Activated T-cell treated with anti-CD3 and anti-CD28 coated beads, Interleukin-2, amount 50 U/mL, for 4 hours (primary cell): ENCODE measurements around the gene EIF1AX. TPM values are rescaled to one million over a fixed set of nuclear protein-coding genes. Genes with fewer than 3 reads are reported as not detected.
"Not testable (repeated sequence)": the region's sequence is repeated elsewhere in the genome, so short reads cannot be mapped to it uniquely, and the experiment has no call there.

ENCODE experiments used
- ATAC-seq, 2 donors: fragments of 200-7000 bp; cut with Tn5 transposase; one replicate each; pipeline ENCODE4 v1.10.0; 2021
- DNase-seq: peaks from one replicate; pipeline ENCODE4 v3.0.0-alpha.2; 2020
- H3K27me3 Mint-ChIP-seq: one replicate; pipeline ENCODE4 v1.8.0; 2021; ENCODE audit warnings: low read depth, mixed read lengths
- H3K36me3 Mint-ChIP-seq: one replicate; pipeline ENCODE4 v1.8.0; 2022; ENCODE audit warnings: mixed read lengths; ENCODE audit not compliant: insufficient read depth
- H3K4me1 Mint-ChIP-seq: one replicate; pipeline ENCODE4 v1.8.0; 2021; ENCODE audit warnings: low read depth, mixed read lengths
- H3K4me3 Mint-ChIP-seq: one replicate; pipeline ENCODE4 v1.8.0; 2021; ENCODE audit warnings: mild to moderate bottlenecking, moderate library complexity, mixed read lengths
- H3K9me3 Mint-ChIP-seq: one replicate; pipeline ENCODE4 v1.8.0; 2021; ENCODE audit warnings: mixed read lengths
- total RNA-seq, 3 donors: library from RNA; stranded (reverse); gene quantifications; one replicate each; pipeline ENCODE4 v1.2.1, GENCODE V29; 2021

Gene EIF1AX
- total RNA-seq = 100 to 1,000 TPM; 209 to 326 (median 210) TPM

GRCh38 chrX:20141281-20142220 is at the start of gene EIF1AX:
TSS of gene EIF1AX (minus strand) at chrX:20141838. CDS start at chrX:20141640, 198 bp downstream.
- H3K36me3 Mint-ChIP-seq = peaks cover 7% of the 10 kb centered on the region
- no peaks in the 10 kb centered on the region for H3K9me3 Mint-ChIP-seq
- H3K4me1 Mint-ChIP-seq = peaks cover 30% of the 10 kb centered on the region
- H3K27me3 Mint-ChIP-seq = no peaks in the 10 kb centered on the region
- ATAC-seq = peak; percentile 98
- H3K4me3 Mint-ChIP-seq = peak within 1 kb of the TSS; percentile 89
- peak; percentile 99 for DNase-seq

- Mint-ChIP-seq H3K4me1 (no peaks in the 10 kb centered on the region), H3K9me3 (no peaks in the 10 kb centered on the region), H3K27me3 (no peaks in the 10 kb centered on the region), H3K36me3 (peaks cover 22% of the 10 kb centered on the region), H3K4me3 (no peak overlapping the region)
- DNase-seq (no peak), ATAC-seq (no peak)
Observed at GRCh38 chrX:20189171-20189570, 47.5 kb upstream of the EIF1AX start.

GRCh38 chrX:20181598-20182329 is 40.1 kb upstream of the EIF1AX start:
- Mint-ChIP-seq H3K4me1 (peaks cover 14% of the 10 kb centered on the region), H3K4me3 (no peak overlapping the region), H3K27me3 (no peaks in the 10 kb centered on the region), H3K9me3 (no peaks in the 10 kb centered on the region), H3K36me3 (peaks cover 26% of the 10 kb centered on the region)
- ATAC-seq (peak; percentile 73 to 84), DNase-seq (no peak)

- DNase-seq = no peak
- Mint-ChIP-seq H3K4me3 (no peak overlapping the region), H3K9me3 (no peaks in the 10 kb centered on the region), H3K36me3 (peaks cover 18% of the 10 kb centered on the region), H3K4me1 (peaks cover 7% of the 10 kb centered on the region), H3K27me3 (no peaks in the 10 kb centered on the region)
- ATAC-seq = no peak
Observed at GRCh38 chrX:20177093-20177492, 35.5 kb upstream of the EIF1AX start.

GRCh38 chrX:20173856-20174255 is 32.2 kb upstream of the EIF1AX start:
- no peaks in the 10 kb centered on the region for H3K27me3 Mint-ChIP-seq

GRCh38 chrX:20173313-20173712 is 31.7 kb upstream of the EIF1AX start:
- ATAC-seq = no peak
- Mint-ChIP-seq H3K36me3 (peaks cover 10% of the 10 kb centered on the region), H3K27me3 (no peaks in the 10 kb centered on the region), H3K9me3 (no peaks in the 10 kb centered on the region), H3K4me1 (no peaks in the 10 kb centered on the region), H3K4me3 (no peak overlapping the region)
- DNase-seq = no peak

More at GRCh38 chrX:20173856-20174255, 32.2 kb upstream of the EIF1AX start:
- Mint-ChIP-seq H3K4me1 (no peaks in the 10 kb centered on the region), H3K4me3 (no peak overlapping the region), H3K36me3 (peaks cover 10% of the 10 kb centered on the region), H3K9me3 (no peaks in the 10 kb centered on the region)
- ATAC-seq (no peak), DNase-seq (no peak)

GRCh38 chrX:20171887-20172286 is 30.2 kb upstream of the EIF1AX start:
- ATAC-seq (no peak), DNase-seq (no peak)
- H3K27me3 Mint-ChIP-seq = no peaks in the 10 kb centered on the region
- no peaks in the 10 kb centered on the region for H3K9me3 Mint-ChIP-seq
- H3K4me3 Mint-ChIP-seq = no peak overlapping the region
- peaks cover 7% of the 10 kb centered on the region for H3K36me3 Mint-ChIP-seq
- no peaks in the 10 kb centered on the region for H3K4me1 Mint-ChIP-seq

GRCh38 chrX:20162516-20162915 is 20.9 kb upstream of the EIF1AX start:
- H3K4me3 Mint-ChIP-seq, H3K9me3 Mint-ChIP-seq, H3K27me3 Mint-ChIP-seq, ATAC-seq, DNase-seq, H3K4me1 Mint-ChIP-seq: not testable (repeated sequence)
- peaks cover 30% of the 10 kb centered on the region for H3K36me3 Mint-ChIP-seq

GRCh38 chrX:20159797-20160385 is 18.3 kb upstream of the EIF1AX start:
- no peak for DNase-seq
- H3K36me3 Mint-ChIP-seq = peaks cover 33% of the 10 kb centered on the region
- H3K4me3 Mint-ChIP-seq = no peak overlapping the region
- H3K27me3 Mint-ChIP-seq = no peaks in the 10 kb centered on the region
- H3K9me3 Mint-ChIP-seq = no peaks in the 10 kb centered on the region
- H3K4me1 Mint-ChIP-seq = no peaks in the 10 kb centered on the region
- ATAC-seq = no peak

GRCh38 chrX:20151689-20152088 is 10.1 kb upstream of the EIF1AX start:
- Mint-ChIP-seq H3K36me3 (peaks cover 23% of the 10 kb centered on the region), H3K4me1 (peaks cover 4% of the 10 kb centered on the region), H3K27me3 (no peaks in the 10 kb centered on the region)

GRCh38 chrX:20149326-20149725 is 7.7 kb upstream of the EIF1AX start:
- ATAC-seq (no peak), DNase-seq (no peak)
- H3K4me1 Mint-ChIP-seq = peaks cover 9% of the 10 kb centered on the region
- H3K9me3 Mint-ChIP-seq = no peaks in the 10 kb centered on the region
- no peak overlapping the region for H3K4me3 Mint-ChIP-seq
- H3K27me3 Mint-ChIP-seq = no peaks in the 10 kb centered on the region
- peaks cover 13% of the 10 kb centered on the region for H3K36me3 Mint-ChIP-seq

More at GRCh38 chrX:20151689-20152088, 10.1 kb upstream of the EIF1AX start:
- H3K9me3 Mint-ChIP-seq = no peaks in the 10 kb centered on the region
- DNase-seq = no peak
- no peak overlapping the region for H3K4me3 Mint-ChIP-seq
- ATAC-seq = no peak

- H3K4me1 Mint-ChIP-seq = peaks cover 17% of the 10 kb centered on the region
- no peaks in the 10 kb centered on the region for H3K9me3 Mint-ChIP-seq
- H3K36me3 Mint-ChIP-seq = peaks cover 8% of the 10 kb centered on the region
- no peaks in the 10 kb centered on the region for H3K27me3 Mint-ChIP-seq
- no peak for DNase-seq
- H3K4me3 Mint-ChIP-seq = no peak overlapping the region
- ATAC-seq = no peak
Observed at GRCh38 chrX:20147561-20147960, 5.9 kb upstream of the EIF1AX start.

GRCh38 chrX:20144491-20144890 is 2.9 kb upstream of the EIF1AX start:
- no peak for DNase-seq
- Mint-ChIP-seq H3K36me3 (peaks cover 11% of the 10 kb centered on the region), H3K4me3 (no peak overlapping the region), H3K9me3 (no peaks in the 10 kb centered on the region), H3K4me1 (peaks cover 23% of the 10 kb centered on the region), H3K27me3 (no peaks in the 10 kb centered on the region)
- ATAC-seq = peak in 1 of 2 donors; percentile 23

GRCh38 chrX:20143561-20143960 is 1.9 kb upstream of the EIF1AX start:
- no peak for ATAC-seq
- no peaks in the 10 kb centered on the region for H3K9me3 Mint-ChIP-seq
- no peak overlapping the region for H3K4me3 Mint-ChIP-seq
- peaks cover 9% of the 10 kb centered on the region for H3K36me3 Mint-ChIP-seq
- peaks cover 29% of the 10 kb centered on the region for H3K4me1 Mint-ChIP-seq
- no peak for DNase-seq
- H3K27me3 Mint-ChIP-seq = no peaks in the 10 kb centered on the region
